Spleen (tissue), 7 donors: ENCODE measurements around the gene TOX3.

Experiments used
- POLR2AphosphoS5 ChIP-seq, 3 donors: sonication (generic); formaldehyde crosslinking; IDR thresholded peaks; one replicate each; pipeline ENCODE4 v1.5.1; 2017; ENCODE audit warnings: antibody characterized with exemption in 3 of 3
- TF ChIP-seq, protein P1 (sequence below), 11 experiments: fragments of 200-600 bp in 7 of 11; fragments of 450-650 bp in 4 of 11; sonication (generic) in 4 of 11; IDR thresholded peaks in 8 of 11; conservative IDR thresholded peaks in 3 of 11; 1 replicate in 7 of 11; 2 replicates in 4 of 11; pipeline versions ENCODE4 v1.4.0 to v1.8.0; 2016 to 2021; ENCODE audit warnings: antibody characterized with exemption in 11 of 11, inconsistent platforms in 4 of 11, mild to moderate bottlenecking in 1 of 11
- donor health status: DM: no; HTN: no; CAD: no; lungs with moderate emphysema.
- donor health status: DM: no; HTN: no; CAD: no.
- donor health status: DM: no; HTN: no; CAD: no.

GRCh38 chr16:52418201-52418600 lies 128.7 kb downstream of the TOX3 start:
- TF ChIP-seq, protein P1, sequence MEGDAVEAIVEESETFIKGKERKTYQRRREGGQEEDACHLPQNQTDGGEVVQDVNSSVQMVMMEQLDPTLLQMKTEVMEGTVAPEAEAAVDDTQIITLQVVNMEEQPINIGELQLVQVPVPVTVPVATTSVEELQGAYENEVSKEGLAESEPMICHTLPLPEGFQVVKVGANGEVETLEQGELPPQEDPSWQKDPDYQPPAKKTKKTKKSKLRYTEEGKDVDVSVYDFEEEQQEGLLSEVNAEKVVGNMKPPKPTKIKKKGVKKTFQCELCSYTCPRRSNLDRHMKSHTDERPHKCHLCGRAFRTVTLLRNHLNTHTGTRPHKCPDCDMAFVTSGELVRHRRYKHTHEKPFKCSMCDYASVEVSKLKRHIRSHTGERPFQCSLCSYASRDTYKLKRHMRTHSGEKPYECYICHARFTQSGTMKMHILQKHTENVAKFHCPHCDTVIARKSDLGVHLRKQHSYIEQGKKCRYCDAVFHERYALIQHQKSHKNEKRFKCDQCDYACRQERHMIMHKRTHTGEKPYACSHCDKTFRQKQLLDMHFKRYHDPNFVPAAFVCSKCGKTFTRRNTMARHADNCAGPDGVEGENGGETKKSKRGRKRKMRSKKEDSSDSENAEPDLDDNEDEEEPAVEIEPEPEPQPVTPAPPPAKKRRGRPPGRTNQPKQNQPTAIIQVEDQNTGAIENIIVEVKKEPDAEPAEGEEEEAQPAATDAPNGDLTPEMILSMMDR (IDR thresholded peaks at IDR 0.05 in 8 of 11, conservative IDR thresholded peaks at IDR 0.05 in 3 of 11): no peak
- TF ChIP-seq POLR2AphosphoS5 (IDR thresholded peaks at IDR 0.05): no peak
